GM19193 (cell line): ENCODE measurements around the gene ANKRD34C.

Experiments used
- POLR2A ChIP-seq: IDR thresholded peaks from 4 replicates; pipeline ENCODE4 v1.6.1; 2011; ENCODE audit not compliant: insufficient read depth, insufficient read length; ENCODE audit errors: extremely low read depth

Gene ANKRD34C

GRCh38 chr15:79299126-79299840 lies 16.8 kb downstream of the ANKRD34C start:
- no peak for TF ChIP-seq POLR2A

GRCh38 chr15:79299841-79300235 lies 17.3 kb downstream of the ANKRD34C start:
- no peak for TF ChIP-seq POLR2A

GRCh38 chr15:79307251-79307650 lies 24.7 kb downstream of the ANKRD34C start:
- no peak for TF ChIP-seq POLR2A

- TF ChIP-seq POLR2A: no peak
These were observed 26.4 kb downstream of the ANKRD34C start for GRCh38 chr15:79308874-79309273.

- no peak for TF ChIP-seq POLR2A
These were observed 28.1 kb downstream of the ANKRD34C start for GRCh38 chr15:79310612-79310984.

GRCh38 chr15:79310985-79311900 lies 28.7 kb downstream of the ANKRD34C start, which contains the start of gene TMED3:
TMED3 (plus strand) TSS chr15:79311112; CDS start chr15:79311250, 138 bp downstream.
- TF ChIP-seq POLR2A: peak; percentile 81

GRCh38 chr15:79311901-79312553 lies 29.5 kb downstream of the ANKRD34C start:
- no peak for TF ChIP-seq POLR2A

GRCh38 chr15:79314186-79314585 lies 31.7 kb downstream of the ANKRD34C start:
- no peak for TF ChIP-seq POLR2A

- no peak for TF ChIP-seq POLR2A
These were observed 32.3 kb downstream of the ANKRD34C start for GRCh38 chr15:79314811-79315210.

GRCh38 chr15:79315623-79316328 lies 33.3 kb downstream of the ANKRD34C start:
- TF ChIP-seq POLR2A: no peak

- TF ChIP-seq POLR2A: no peak
These were observed 34.3 kb downstream of the ANKRD34C start for GRCh38 chr15:79316864-79317263.

- no peak for TF ChIP-seq POLR2A
These were observed 39.4 kb downstream of the ANKRD34C start for GRCh38 chr15:79321876-79322275.

- TF ChIP-seq POLR2A: no peak
These were observed 39.8 kb downstream of the ANKRD34C start for GRCh38 chr15:79322306-79322705.

GRCh38 chr15:79322945-79323344 lies 40.4 kb downstream of the ANKRD34C start:
- no peak for TF ChIP-seq POLR2A
